Left renal pelvis (tissue), 4 donors: ENCODE data around the gene CISD1. TPM values are rescaled to one million over a fixed set of nuclear protein-coding genes. Genes with fewer than 3 reads are reported as not detected.

Experiments
- DNase-seq, 4 donors: peaks; one replicate each; pipeline ENCODE4 v3.0.0-alpha.2; 2013; ENCODE audit warnings: low read depth in 4 of 4, low spot score in 3 of 4
- polyA plus RNA-seq, 4 donors: library from polyadenylated mRNA; unstranded; fragments of 120-200 nt; gene quantifications; one replicate each; pipeline ENCODE4 v1.2.1, GENCODE V29; 2013; ENCODE audit not compliant: insufficient read length in 4 of 4

CISD1 gene
- polyA plus RNA-seq, 4 donors: 16.6 to 56.2 (median 51.8) TPM

DNA sequence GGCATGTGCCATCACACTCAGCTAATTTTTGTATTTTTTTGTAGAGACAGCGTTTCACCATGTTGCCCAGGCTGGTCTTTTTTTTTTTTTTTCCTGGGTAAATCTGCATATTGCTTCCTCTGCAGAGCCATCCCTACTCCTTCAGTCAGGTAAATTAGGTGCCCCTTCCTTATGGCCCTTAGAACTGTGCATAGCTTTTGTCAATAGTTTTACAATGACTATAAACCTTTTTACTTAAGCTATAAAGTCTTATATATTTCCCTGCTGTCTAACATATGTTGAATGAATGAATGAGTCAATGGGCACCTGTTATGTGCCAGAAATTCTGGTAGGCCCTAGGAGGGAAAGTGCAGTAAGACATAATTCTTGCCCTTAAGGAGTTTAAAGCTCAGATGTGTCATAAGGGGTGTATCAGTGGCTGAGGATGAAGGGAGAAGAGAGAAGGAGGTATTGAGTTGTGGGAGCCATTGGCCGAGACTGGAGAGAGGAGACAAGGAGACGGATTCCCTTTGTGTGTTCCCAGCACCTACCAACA lies 35.2 kb downstream of the CISD1 start:
- DNase-seq: no peak

GRCh38 chr10:58305821-58306220 lies 36.9 kb downstream of the CISD1 start:
- DNase-seq: no peak

GRCh38 chr10:58307676-58308075 lies 38.7 kb downstream of the CISD1 start:
- DNase-seq: no peak

DNA sequence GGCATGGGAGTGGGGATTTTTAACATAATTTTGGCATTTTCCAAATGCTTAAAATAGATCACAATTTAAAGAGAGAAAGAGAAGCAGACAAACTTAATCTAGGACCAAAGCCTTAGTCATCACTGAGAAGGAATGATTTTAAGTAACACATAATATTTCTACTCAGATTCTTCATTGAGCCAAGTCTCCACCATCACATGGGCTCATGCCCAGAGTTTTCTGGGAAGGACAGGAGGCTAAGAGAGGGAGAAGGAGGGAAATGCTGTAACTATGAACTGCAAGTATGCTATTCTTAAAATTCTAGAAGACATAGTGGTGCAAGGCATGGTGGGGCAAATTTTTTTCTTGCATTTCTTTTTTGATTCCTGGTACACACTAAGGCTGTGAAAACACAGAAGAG lies 42.1 kb downstream of the CISD1 start:
- no peak for DNase-seq

DNA sequence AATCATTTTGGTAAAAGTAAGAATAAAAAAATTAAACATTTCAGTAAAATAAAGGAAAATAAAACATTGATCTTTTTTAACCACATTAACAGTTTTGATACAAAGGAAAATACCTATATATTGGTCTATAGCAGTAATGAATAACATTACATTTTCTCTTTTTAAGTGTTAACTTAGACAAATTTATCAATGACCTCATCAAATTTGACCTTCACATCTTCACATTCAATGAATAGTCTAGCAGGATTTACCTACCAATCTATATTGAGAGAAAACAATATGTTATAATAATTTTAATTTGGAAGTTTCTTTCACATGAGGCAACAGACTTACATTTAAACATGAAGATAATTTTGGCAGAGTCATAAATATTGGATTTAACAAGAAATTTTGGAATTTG lies 47.9 kb downstream of the CISD1 start:
- DNase-seq: no peak

GRCh38 chr10:58318346-58318745 lies 49.4 kb downstream of the CISD1 start:
- no peak for DNase-seq

DNA sequence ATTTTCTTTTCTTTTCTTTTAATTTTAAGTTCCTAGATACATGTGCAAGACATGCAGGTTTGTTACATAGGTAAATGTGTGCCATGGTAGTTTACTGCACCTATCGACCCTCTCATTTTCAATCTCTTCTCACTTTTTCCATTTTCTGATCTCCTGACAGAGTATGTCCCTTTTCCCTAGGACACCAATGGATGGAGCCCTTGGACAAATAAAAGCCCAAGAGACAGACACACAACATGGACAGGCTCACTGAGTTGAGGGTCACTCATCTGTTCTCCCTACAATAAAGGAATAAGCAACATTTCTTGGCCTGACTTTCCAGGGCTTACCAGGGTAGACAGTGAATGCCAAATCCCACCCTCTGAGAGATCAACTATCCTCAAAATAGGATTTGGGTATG lies 50.6 kb downstream of the CISD1 start:
- no peak for DNase-seq

DNA sequence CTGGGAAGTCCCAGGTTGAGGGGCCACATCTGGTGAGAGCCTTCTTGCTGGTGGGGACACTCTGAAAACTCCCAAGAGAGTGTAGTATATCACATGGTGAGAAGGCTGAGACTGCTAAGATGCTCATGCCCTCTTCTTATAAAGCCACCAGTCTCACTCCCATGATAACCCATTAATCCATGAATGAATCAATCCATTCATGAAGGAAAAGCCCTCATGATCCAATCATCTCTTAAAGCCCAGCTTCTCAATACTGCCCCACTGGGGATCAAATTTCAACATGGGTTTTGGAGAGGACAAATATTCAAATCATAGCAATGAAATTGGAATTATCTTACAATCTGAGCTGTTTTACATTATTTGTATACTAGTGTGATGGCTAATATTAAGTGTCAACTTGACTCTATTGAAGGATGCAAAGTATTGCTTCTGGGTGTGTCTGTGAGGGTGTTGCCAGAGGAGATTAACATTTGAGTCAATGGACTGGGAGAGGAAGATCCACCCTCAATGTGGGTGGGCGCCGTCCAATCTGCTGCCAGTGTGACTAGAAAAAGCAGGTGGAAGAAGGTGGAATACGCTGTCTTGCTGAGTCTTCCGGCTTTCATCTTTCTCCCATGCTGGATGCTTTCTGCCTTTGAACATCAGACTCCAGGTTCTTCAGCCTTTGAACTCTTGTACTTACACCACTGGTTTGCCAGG lies 51.5 kb downstream of the CISD1 start:
- DNase-seq: no peak

GRCh38 chr10:58322072-58322834 lies 53.3 kb downstream of the CISD1 start:
- DNase-seq: no peak

DNA sequence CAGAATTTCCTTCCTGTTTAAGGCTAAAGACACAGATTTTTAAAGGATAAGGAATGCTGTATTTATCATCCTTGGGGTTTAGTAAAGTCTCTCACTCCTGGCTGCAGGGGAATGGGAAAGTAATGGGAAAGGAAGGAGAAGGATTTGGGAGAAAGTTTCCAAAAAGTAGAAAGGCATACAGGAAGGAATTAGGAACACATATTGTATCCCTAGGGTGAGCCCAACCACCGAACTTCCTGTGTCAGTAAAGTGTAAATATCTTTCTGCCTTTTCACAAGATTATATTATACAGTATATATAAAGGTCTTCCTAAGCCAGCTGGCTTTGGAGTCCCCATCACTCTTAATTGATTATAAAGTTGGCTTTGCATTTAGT lies 53.9 kb downstream of the CISD1 start:
- no peak for DNase-seq

GRCh38 chr10:58326967-58327381 lies 58.0 kb downstream of the CISD1 start:
- peak in 1 of 4 donors; percentile 7 for DNase-seq

DNA sequence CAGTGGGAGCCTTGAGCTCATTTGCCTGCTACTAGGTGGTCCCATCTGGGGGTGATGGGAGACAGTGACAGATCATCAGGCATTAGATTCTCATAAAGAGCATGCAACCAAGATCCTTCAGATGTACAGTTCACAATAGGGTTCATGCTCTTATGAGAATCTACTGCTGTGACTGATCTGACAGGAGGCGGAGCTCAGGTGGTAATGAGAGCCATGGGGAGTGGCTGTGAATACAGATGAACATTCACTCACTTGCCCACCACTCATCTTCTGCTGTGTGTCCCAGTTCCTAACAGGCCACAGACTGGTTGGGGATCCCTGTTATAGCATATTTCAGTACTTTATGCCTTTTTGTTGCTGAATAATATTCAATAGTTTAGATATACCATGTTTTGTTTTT lies 59.3 kb downstream of the CISD1 start:
- no peak for DNase-seq

GRCh38 chr10:58330431-58330830 lies 61.5 kb downstream of the CISD1 start:
- DNase-seq: no peak

GRCh38 chr10:58331646-58332045 lies 62.7 kb downstream of the CISD1 start:
- DNase-seq: no peak

- DNase-seq: peak; percentile 49 to 63 (median 56)
These were observed 65.9 kb downstream of the CISD1 start, which contains the start of gene UBE2D1 for GRCh38 chr10:58334817-58335305. Gene UBE2D1 (plus strand): TSS chr10:58335006. CDS start chr10:58335202, 196 bp downstream.

DNA sequence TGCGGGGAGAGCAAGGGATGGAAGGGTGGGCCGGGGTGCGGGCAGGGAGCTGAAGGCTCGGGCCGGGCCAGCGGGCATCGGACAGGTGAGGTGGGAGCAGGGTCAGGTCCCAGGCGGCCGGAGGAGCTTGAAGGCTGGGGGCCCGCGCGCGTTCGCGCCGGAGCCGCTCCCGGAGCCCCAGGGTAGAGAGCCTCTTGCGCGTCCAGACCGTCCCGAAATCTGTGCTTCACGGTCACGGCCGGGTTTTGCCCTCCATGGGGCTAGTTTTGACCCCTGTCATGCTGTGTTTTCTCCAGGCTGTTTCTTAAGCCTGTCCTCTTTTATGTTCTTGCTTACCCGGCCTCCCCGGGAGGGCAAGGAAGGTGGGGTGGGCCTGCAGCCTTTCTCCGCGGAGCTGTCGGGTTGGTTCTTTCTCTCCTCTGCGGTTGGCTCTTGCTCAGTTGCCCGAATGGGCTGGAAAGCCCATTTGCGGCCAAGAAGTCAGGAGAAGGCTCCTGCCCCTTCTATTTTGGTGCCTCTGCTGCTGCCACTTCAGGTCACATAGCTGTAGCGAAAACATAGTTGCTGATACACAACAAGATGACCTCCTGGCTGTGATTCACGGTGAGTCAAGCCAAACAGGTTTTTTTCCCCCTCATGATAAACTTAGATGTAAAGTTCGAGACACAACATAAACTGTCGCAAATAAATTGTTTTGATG lies 66.5 kb downstream of the CISD1 start:
- DNase-seq: peak in 1 of 4 donors; percentile 21

- DNase-seq: no peak
These were observed 67.3 kb downstream of the CISD1 start for GRCh38 chr10:58336242-58336641.
